Activated T-cell treated with anti-CD3 and anti-CD28 coated beads for 1 hour (primary cell): ENCODE data around the gene CD99.

Experiments used
- DNase-seq: peaks from one replicate; pipeline ENCODE4 v3.0.0-alpha.2; 2020; ENCODE audit warnings: low read depth

CD99 gene

DNA sequence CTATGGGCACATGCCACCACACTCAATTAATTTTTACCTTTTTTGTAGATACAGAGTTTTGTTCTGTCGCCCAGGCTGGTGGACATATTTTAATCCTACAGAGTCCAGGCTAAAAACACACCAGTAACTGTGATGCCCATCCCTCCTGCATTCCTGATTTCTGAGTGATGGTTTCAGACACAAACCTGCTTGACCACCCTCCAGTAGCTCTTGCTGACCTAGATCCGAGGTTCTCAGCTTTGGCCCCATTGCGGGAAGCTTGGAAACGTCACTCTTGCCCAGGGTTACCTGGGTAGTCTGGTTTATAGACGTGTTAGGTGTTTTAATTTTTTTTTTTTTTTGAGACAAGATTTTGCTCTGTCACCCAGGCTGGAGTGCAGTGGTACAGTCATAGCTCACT is 7.5 kb downstream of the CD99 start:
- DNase-seq, result no peak

DNA sequence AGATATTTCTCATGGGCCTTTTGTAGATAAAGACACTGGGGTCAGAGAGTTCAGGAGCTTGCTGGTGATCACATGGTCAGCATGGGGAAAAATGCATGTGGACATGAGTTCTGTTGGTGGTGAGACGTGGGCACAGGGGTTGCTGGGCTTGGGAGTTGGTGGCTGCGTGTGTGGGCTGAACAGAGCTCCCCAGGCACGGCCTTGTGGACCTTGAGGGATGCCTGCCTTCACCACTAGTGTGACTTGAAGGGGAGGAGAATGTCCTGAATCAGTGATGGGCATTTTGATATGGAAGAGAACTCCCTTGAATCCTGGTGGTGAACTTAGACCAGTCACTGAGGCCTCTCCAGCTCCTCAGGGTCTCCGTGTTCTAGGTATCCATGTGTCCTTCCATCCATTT is 8.9 kb downstream of the CD99 start:
- DNase-seq, result no peak

- no peak for DNase-seq
These were observed 9.6 kb downstream of the CD99 start for GRCh38 chrX:2700405-2701320.

DNA sequence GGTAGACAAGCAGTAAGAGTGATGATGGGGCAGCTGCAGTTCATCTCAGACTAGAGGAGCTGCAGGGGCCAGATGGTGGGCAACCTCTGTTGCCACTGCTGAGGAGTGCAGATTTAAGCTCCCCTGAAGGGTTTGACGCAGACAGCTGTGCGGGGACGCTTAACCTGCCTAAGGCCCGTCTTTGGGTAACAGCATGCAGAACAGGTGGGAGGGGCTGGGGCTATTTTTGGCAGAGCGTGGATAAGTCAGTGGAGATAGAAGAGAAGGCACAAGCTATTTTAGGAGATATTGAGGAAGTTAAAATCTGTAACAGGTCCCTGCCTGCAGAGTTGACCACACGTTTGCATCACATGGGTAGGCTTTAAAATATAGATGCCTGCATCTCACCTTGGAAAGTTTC is 10.5 kb downstream of the CD99 start:
- no peak for DNase-seq

- DNase-seq, result no peak
These were observed 12.9 kb downstream of the CD99 start for GRCh38 chrX:2703991-2704369.

- DNase-seq, result no peak
These were observed 14.1 kb downstream of the CD99 start for GRCh38 chrX:2705046-2705832.

GRCh38 chrX:2707334-2707760 is 16.3 kb downstream of the CD99 start:
- DNase-seq, result peak; percentile 26

- DNase-seq, result no peak
These were observed 16.9 kb downstream of the CD99 start for GRCh38 chrX:2708021-2708420.

DNA sequence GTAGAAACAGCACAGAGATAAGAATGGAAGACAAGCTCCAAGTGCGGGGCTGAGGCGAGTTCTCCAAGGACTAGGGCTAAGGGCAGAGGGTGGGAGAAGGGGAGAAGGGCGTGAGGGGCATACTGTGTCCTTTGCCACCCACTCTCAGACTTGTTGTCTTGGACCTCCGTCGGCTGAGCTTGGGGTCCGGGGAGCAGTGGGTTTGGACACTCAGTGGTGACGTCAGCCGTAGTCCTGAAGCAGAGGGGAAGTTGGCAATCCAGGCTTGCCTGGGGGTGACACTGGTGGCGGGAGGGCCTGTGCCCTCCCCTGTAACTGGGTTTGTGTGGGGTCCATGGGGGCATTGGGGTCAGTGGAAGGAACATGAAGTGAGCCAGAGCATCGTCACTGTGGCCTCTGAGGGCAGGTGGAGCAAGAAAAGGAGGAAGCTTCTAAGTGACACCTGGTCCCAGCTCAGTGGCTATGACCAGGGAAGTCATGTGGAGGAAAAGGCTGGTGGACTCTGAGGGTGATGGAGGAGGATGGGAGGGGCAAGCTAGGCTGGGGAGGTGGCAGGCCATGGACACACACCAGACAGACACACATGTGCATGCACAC is 17.6 kb downstream of the CD99 start:
- no peak for DNase-seq

- no peak for DNase-seq
These were observed 18.5 kb downstream of the CD99 start for GRCh38 chrX:2709556-2709955.

GRCh38 chrX:2710041-2710840 is 19.1 kb downstream of the CD99 start:
- no peak for DNase-seq

- no peak for DNase-seq
These were observed 20.3 kb downstream of the CD99 start for GRCh38 chrX:2711441-2711840.

DNA sequence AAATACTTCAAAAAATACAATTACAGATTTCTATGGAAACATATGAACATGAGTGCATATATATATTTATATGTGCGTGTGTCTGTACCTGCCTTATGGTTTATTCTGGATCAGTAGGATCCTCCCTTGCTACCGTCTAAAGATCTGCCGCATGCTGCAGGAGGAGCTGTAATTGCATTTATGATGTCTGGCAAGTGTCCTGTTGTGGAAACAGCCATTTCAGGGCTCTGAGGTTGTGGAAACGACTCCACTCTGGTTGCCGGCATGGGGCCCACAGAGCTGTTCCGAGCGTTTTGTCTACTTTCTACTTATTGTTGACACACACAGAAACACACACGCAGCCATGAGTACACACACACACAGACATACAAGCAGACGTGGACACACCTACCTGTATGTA is 21.3 kb downstream of the CD99 start:
- no peak for DNase-seq

- DNase-seq, result no peak
These were observed 22.1 kb downstream of the CD99 start for GRCh38 chrX:2712890-2713840.

GRCh38 chrX:2714551-2714950 is 23.5 kb downstream of the CD99 start:
- no peak for DNase-seq

DNA sequence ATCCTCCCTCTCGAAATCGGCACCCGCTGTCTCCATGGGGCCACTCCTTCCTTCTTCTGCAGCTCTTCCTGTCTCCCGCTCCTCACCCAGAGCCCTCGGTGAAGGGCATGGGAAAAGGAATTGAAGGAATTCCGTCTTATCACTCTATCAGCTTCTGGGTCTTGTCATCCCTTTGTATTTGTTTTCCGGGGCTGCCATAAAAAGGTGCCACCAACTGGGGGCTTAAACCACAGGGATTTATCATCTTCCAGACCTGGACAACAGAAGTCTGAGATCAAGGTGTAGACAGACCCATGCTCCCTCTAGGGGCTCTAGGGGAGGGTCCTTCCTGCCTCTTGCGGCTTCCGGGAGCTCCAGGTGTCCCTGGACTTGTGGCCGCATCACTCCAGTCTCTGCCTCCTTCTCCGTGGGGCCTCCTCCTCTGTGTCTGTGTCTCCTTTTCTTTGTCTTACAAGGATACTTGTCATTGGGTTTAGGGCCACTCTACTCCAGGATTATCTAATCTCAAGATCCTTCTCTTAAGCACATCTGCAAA is 24.0 kb downstream of the CD99 start:
- no peak for DNase-seq

DNA sequence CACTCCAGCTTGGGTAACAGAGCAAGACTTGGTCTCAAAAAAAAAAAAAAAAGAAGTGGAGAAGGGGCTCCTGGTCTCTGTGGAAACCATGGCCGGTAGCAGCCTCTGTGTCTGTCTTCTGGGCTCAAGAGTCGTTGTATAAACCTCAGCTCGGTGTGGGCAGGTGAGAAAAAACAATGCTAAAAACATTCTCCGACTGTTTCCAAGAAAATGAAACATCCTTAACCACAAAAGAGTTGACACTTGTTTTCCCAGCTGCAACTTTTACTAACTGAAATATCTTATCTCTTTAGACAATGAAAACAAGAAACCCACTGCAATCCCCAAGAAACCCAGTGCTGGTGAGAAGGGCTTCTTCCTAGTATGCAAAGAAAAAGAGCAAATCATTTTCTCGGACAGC is 26.2 kb downstream of the CD99 start:
- no peak for DNase-seq

DNA sequence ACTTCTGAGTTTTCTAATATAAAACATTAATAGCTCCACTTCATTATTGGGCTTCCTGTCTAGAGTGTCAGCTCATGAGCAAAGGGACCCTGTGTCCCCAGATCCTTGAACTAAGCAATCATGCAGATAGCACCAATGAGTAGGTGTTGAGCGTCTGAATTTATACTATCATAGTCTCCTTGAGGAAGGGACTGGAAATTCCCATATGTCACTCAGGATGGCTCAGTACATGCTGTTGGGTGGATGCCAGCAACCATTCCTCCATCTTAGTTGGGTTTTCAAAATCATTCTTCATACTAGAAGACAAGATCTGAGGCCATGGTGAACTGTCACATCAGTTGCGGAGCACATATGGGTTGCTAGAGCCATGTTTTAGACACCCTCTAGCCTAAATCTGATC is 27.7 kb downstream of the CD99 start:
- DNase-seq, result no peak

DNA sequence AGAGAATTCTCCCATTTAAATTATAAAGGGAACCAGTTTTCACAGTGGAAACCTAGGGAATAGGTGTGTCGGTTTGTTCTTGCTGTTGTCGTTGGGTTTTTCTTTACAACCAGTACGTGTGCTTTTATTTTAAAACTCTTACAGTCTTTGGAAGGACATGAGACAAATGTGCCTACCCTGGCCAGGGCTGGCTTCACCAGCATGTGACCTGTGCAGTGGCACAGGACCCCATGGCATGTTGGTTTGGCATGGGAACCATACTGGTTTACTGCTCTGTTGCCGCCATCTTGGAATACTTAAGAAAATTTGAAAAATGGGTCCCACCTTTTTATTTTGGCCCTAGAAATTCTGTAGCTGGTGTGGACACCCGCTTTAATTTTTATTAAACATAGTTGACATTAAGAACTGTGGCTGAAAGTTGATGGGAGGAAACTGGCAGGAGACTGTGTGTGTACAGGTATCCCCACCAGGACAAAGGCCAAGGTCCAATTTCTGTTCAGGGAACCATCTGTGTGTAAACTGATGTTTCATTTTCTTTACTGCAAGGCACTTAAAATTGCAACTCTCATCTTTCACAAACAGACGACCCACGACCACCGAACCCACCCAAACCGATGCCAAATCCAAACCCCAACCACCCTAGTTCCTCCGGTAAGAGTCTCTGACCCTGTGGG is 28.8 kb downstream of the CD99 start:
- no peak for DNase-seq

DNA sequence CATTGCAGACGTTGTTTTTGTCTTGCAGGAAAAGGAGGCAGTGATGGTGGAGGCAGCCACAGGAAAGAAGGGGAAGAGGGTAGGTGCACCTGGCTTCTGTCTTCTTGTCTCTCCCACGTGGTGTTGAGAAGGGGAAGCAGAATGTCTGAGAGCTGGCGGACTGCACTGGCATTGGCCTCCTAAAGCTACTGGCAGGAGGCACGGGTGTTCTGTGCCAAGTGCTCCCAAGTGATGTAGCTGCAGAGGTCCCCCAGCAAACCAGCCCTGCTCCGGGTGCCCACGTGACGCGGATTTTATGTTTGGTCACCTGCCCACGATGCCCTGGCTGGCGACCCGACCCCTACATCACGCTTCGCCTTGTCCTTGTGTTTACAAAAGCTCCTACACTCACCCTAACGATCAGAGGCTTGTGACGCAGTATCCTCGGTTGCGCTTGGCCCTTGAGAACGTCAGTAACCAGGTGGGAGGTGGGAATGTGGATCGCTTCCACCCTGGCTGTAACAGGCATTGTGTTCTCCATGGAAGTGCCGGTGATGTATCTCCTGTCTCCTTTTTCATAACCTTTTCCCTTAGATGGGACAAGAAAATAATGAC is 32.3 kb downstream of the CD99 start:
- no peak for DNase-seq
